ENCODE measurements around the gene GJB1.
"Not testable (repeated sequence)": the region's sequence is repeated elsewhere in the genome, so short reads cannot be mapped to it uniquely, and the experiment has no call there.

DNA sequence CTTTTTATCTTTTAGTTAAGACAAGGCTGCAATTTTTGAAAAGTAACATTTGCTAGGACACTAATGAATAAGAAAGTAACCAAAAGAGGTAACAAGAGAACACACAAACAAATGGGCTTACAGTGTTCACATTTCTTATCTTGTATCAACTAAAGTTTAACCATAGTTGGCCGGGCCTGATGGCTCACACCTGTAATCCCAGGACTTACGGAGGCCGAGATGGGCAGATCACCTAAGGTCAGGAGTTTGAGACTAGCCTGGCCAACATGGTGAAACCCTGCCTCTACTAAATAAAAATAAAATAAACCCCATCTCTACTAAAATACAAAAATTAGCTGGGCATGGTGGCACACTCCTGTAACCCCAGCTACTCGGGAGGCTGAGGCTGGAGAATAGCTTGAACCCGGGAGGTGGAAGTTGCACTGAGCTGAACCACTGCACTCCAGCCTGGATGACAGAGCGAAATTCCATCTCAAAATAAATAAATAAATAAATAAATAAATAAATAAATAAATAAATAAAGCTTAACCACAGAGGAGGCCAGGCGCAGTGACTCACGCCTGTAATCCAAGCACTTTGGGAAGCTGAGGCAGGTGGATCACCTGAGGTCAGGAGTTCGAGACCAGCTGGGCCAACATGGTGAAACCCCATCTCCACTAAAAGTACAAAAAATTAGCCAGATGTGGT lies 42.3 kb upstream of the GJB1 start:
- not testable (repeated sequence) for TF ChIP-seq CSDC2 (CRISPR knock-in tag; IDR thresholded peaks at IDR 0.05); SNAI2 (CRISPR knock-in tag; IDR thresholded peaks at IDR 0.05); GLIS3 (CRISPR knock-in tag; IDR thresholded peaks at IDR 0.05); TCF4 (CRISPR knock-in tag; IDR thresholded peaks at IDR 0.05; ENCODE audit: borderline replicate concordance); ARNTL (CRISPR knock-in tag; IDR thresholded peaks at IDR 0.05; ENCODE audit: borderline replicate concordance, low read depth)
- TF ChIP-seq, protein P1, sequence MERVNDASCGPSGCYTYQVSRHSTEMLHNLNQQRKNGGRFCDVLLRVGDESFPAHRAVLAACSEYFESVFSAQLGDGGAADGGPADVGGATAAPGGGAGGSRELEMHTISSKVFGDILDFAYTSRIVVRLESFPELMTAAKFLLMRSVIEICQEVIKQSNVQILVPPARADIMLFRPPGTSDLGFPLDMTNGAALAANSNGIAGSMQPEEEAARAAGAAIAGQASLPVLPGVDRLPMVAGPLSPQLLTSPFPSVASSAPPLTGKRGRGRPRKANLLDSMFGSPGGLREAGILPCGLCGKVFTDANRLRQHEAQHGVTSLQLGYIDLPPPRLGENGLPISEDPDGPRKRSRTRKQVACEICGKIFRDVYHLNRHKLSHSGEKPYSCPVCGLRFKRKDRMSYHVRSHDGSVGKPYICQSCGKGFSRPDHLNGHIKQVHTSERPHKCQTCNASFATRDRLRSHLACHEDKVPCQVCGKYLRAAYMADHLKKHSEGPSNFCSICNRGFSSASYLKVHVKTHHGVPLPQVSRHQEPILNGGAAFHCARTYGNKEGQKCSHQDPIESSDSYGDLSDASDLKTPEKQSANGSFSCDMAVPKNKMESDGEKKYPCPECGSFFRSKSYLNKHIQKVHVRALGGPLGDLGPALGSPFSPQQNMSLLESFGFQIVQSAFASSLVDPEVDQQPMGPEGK (CRISPR knock-in tag; IDR thresholded peaks at IDR 0.05; ENCODE audit: borderline replicate concordance) = not testable (repeated sequence)
- TF ChIP-seq, protein P2, sequence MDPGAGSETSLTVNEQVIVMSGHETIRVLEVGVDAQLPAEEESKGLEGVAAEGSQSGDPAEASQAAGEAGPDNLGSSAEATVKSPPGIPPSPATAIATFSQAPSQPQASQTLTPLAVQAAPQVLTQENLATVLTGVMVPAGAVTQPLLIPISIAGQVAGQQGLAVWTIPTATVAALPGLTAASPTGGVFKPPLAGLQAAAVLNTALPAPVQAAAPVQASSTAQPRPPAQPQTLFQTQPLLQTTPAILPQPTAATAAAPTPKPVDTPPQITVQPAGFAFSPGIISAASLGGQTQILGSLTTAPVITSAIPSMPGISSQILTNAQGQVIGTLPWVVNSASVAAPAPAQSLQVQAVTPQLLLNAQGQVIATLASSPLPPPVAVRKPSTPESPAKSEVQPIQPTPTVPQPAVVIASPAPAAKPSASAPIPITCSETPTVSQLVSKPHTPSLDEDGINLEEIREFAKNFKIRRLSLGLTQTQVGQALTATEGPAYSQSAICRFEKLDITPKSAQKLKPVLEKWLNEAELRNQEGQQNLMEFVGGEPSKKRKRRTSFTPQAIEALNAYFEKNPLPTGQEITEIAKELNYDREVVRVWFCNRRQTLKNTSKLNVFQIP (CRISPR knock-in tag; IDR thresholded peaks at IDR 0.05; ENCODE audit: borderline replicate concordance, low read depth) = not testable (repeated sequence)

Data from SK-N-SH treated with all-trans-retinoic acid at 6 μM for 48 hours (cell line).